Lung (tissue), 12 donors: ENCODE measurements around the gene SERPINB11. TPM values are rescaled to one million over a fixed set of nuclear protein-coding genes. Genes with fewer than 3 reads are reported as not detected.

ENCODE experiments used
- ATAC-seq: fragments of 200-7000 bp; cut with Tn5 transposase; one replicate; pipeline ENCODE4 v1.9.1; 2020; ENCODE audit warnings: moderate number of reproducible peaks; ENCODE audit not compliant: insufficient read depth, low FRiP score
- DNase-seq, 3 donors: peaks; one replicate each; pipeline ENCODE4 v3.0.0-alpha.2; 2013 to 2017
- H3K27ac ChIP-seq, 2 donors: one replicate each; pipeline ENCODE4 v1.5.1; 2013; ENCODE audit warnings: mild to moderate bottlenecking in 2 of 2, moderate library complexity in 2 of 2, control low read depth in 1 of 2, inconsistent platforms in 1 of 2, low read depth in 1 of 2, low read length in 1 of 2
- H3K27me3 ChIP-seq, 3 donors: one replicate each; pipeline ENCODE4 v1.5.1; 2013; ENCODE audit warnings: low read length in 2 of 3; ENCODE audit not compliant: control insufficient read depth in 3 of 3, insufficient read depth in 3 of 3
- H3K36me3 ChIP-seq, 4 donors: one replicate each; pipeline ENCODE4 v1.5.1; 2013; ENCODE audit warnings: low read length in 4 of 4, mild to moderate bottlenecking in 1 of 4, moderate library complexity in 1 of 4; ENCODE audit not compliant: control insufficient read depth in 4 of 4, insufficient read depth in 4 of 4
- H3K4me1 ChIP-seq, 5 donors: one replicate each; pipeline ENCODE4 v1.5.1; 2013; ENCODE audit warnings: low read length in 5 of 5, mild to moderate bottlenecking in 2 of 5, moderate library complexity in 1 of 5; ENCODE audit not compliant: control insufficient read depth in 5 of 5, insufficient read depth in 5 of 5
- H3K4me3 ChIP-seq: one replicate; pipeline ENCODE4 v1.5.1; 2013; ENCODE audit warnings: mild to moderate bottlenecking, control low read depth, moderate library complexity
- H3K9ac ChIP-seq, 2 donors: one replicate each; pipeline ENCODE4 v1.5.1; 2013; ENCODE audit warnings: low read length in 2 of 2, control low read depth in 1 of 2; ENCODE audit not compliant: insufficient read depth in 1 of 2
- H3K9me3 ChIP-seq, 4 donors: one replicate each; pipeline ENCODE4 v1.5.1; 2013; ENCODE audit warnings: low read length in 3 of 4, mild to moderate bottlenecking in 1 of 4, moderate library complexity in 1 of 4; ENCODE audit not compliant: control insufficient read depth in 4 of 4, insufficient read depth in 3 of 4
- CTCF ChIP-seq: IDR thresholded peaks from 2 replicates; pipeline ENCODE4 v1.5.1; 2012; ENCODE audit warnings: mild to moderate bottlenecking; ENCODE audit errors: control extremely low read depth, extremely low read depth
- WGBS, 2 donors: extraction: QIAGEN DNeasy Blood & Tissue Kit; methylation state at CpG; one replicate each; pipeline ENCODE4 v1.1.7; 2013; 5-methylcytosine and 5-hydroxymethylcytosine counted together
- polyA plus RNA-seq, 2 donors: library from polyadenylated mRNA; stranded (reverse); fragments of 200-250 nt; gene quantifications; one replicate each; pipeline ENCODE4 v1.2.1, GENCODE V29; 2013
- total RNA-seq, 2 donors: library from RNA; depleted of rRNA in 1 of 2; stranded (reverse); fragments of >200 nt in 1 of 2; gene quantifications; one replicate each; pipeline ENCODE4 v1.2.1, GENCODE V29; 2014 to 2021
- donor health status: control.
- donor health status: control.
- donor health status: Bipolar disorder and iron deficiency.
- donor health status: healthy.
- donor health status: DM: yes; HTN: yes; CAD: no.

SERPINB11 gene
- total and polyA plus RNA-seq, 4 donors = 0.45 to 0.52 TPM; not detected in 2

- Histone ChIP-seq H3K27me3 (no peaks in the 10 kb centered on the region), H3K9ac (no peak overlapping the region), H3K4me1 (no peaks in the 10 kb centered on the region), H3K4me3 (no peak overlapping the region), H3K36me3 (no peaks in the 10 kb centered on the region), H3K9me3 (peaks cover 0 to 2% (median 0%) of the 10 kb centered on the region in 4 donors), H3K27ac (no peak overlapping the region)
- ATAC-seq (no peak), DNase-seq (no peak)
- no peak for TF ChIP-seq CTCF
- 77 to 80% methylated on average over 2 of the region's 2 CpGs for WGBS, 2 donors
These were observed 63.1 kb downstream of the SERPINB11 start for GRCh38 chr18:63765837-63766236.

Other genes with a start within 250 kb of the SERPINB11 start
- gene SERPINB5, start 226.0 kb upstream of the SERPINB11 start, total RNA-seq = under 1 TPM; 0.37 to 0.92 TPM
- under 1 TPM; 0.45 to 0.77 TPM for gene SERPINB5, start 226.0 kb upstream of the SERPINB11 start, polyA plus RNA-seq
- not detected for gene SERPINB12, start 160.6 kb upstream of the SERPINB11 start, total RNA-seq
- not detected for gene SERPINB12, start 160.6 kb upstream of the SERPINB11 start, polyA plus RNA-seq
- gene SERPINB13, start 115.6 kb upstream of the SERPINB11 start, total RNA-seq = under 1 TPM in 1 of 2 donors, not detected in 1; 0.20 TPM
- gene SERPINB13, start 115.6 kb upstream of the SERPINB11 start, polyA plus RNA-seq = 1 to 10 TPM in 1 of 2 donors, under 1 TPM in 1; 0.20 to 1.4 TPM
- under 1 TPM in 1 of 2 donors, not detected in 1; 0.34 TPM for gene SERPINB4, start 58.7 kb upstream of the SERPINB11 start, total RNA-seq
- gene SERPINB4, start 58.7 kb upstream of the SERPINB11 start, polyA plus RNA-seq = 10 to 100 TPM in 1 of 2 donors, 1 to 10 TPM in 1; 1.0 to 17.4 TPM
- gene SERPINB3, start 41.1 kb upstream of the SERPINB11 start, total RNA-seq = under 1 TPM in 1 of 2 donors, not detected in 1; 0.43 TPM
- 10 to 100 TPM; 15.3 to 29.0 TPM for gene SERPINB3, start 41.1 kb upstream of the SERPINB11 start, polyA plus RNA-seq
- gene SERPINB7, start 72.5 kb downstream of the SERPINB11 start, total RNA-seq = under 1 TPM; 0.12 to 0.17 TPM
- 1 to 10 TPM in 1 of 2 donors, under 1 TPM in 1; 0.22 to 1.6 TPM for gene SERPINB7, start 72.5 kb downstream of the SERPINB11 start, polyA plus RNA-seq
- gene SERPINB2, start 184.7 kb downstream of the SERPINB11 start, total RNA-seq = 1 to 10 TPM; 1.3 TPM
- 10 to 100 TPM in 1 of 2 donors, 1 to 10 TPM in 1; 4.3 to 14.5 TPM for gene SERPINB2, start 184.7 kb downstream of the SERPINB11 start, polyA plus RNA-seq
- gene SERPINB10, start 205.0 kb downstream of the SERPINB11 start, total RNA-seq = under 1 TPM; 0.63 to 0.64 TPM
- under 1 TPM in 1 of 2 donors, not detected in 1; 0.96 TPM for gene SERPINB10, start 205.0 kb downstream of the SERPINB11 start, polyA plus RNA-seq
- 1 to 10 TPM in 1 of 2 donors, under 1 TPM in 1; 0.17 to 2.3 TPM for gene HMSD, start 246.3 kb downstream of the SERPINB11 start, total RNA-seq
- under 1 TPM; 0.60 to 0.93 TPM for gene HMSD, start 246.3 kb downstream of the SERPINB11 start, polyA plus RNA-seq